ENCODE measurements around the gene PNP. TPM values are rescaled to one million over a fixed set of nuclear protein-coding genes. Genes with fewer than 3 reads are reported as not detected.

Gene PNP
- total and polyA plus RNA-seq, 2 of the 8 experiments (the other 6 are each of a cell fraction or from before 2014, with no cell fraction given) = 108 to 130 TPM

- Histone ChIP-seq H3K36me3 (ENCODE audit: control insufficient read depth in 2 of 4, insufficient read depth in 4 of 4, low read length in 3 of 4) (no peaks in the 10 kb centered on the region), H3K4ac (replicated peaks; ENCODE audit: insufficient read length, low read depth, low read length) (no peak overlapping the region), H2AFZ (ENCODE audit: low read length) (no peak overlapping the region; the same call in 1 of the 2 replicates), H3K4me3 (ENCODE audit: extremely low read depth in 1 of 4, insufficient read depth in 2 of 4, low read depth in 3 of 4, low read length in 4 of 4) (no peak overlapping the region), H2BK15ac (ENCODE audit: low read length) (no peak overlapping the region), H3K56ac (replicated peaks; ENCODE audit: insufficient read length, low read depth, low read length) (no peak overlapping the region), H3K18ac (ENCODE audit: extremely low read depth, low read length) (no peak overlapping the region), H3K27me3 (replicated peaks in 1 of 4; ENCODE audit: control insufficient read depth in 3 of 4, extremely low read depth in 1 of 4, insufficient read depth in 3 of 4, low read length in 3 of 4) (no peaks in the 10 kb centered on the region), H3K14ac (ENCODE audit: insufficient read length) (no peak overlapping the region), H3K27ac (ENCODE audit: low read depth, low read length) (no peak overlapping the region), H4K20me1 (replicated peaks in 1 of 2; ENCODE audit: control insufficient read depth in 1 of 2, insufficient read depth in 2 of 2, low read length in 2 of 2) (no peaks in the 10 kb centered on the region), H3K4me2 (ENCODE audit: insufficient read depth in 1 of 2, low read depth in 2 of 2, low read length in 2 of 2) (no peak overlapping the region), H3K79me1 (ENCODE audit: low read depth, low read length) (no peaks in the 10 kb centered on the region), H4K91ac (replicated peaks; ENCODE audit: insufficient read length, low read length) (no peak overlapping the region), H2AK5ac (ENCODE audit: low read depth, low read length) (no peak overlapping the region), H2BK120ac (replicated peaks; ENCODE audit: low read depth, low read length) (no peak overlapping the region), H3K23ac (ENCODE audit: insufficient read length) (no peak overlapping the region), H4K8ac (ENCODE audit: extremely low read depth, insufficient read depth, low read length) (no peak overlapping the region), H3K23me2 (ENCODE audit: low read depth, low read length) (peaks cover 2% of the 10 kb centered on the region; the same call in 1 of the 2 replicates), H3K4me1 (replicated peaks in 1 of 4; ENCODE audit: control insufficient read depth in 3 of 4, insufficient read depth in 4 of 4, low read length in 3 of 4) (no peaks in the 10 kb centered on the region), H2BK12ac (ENCODE audit: low read depth, low read length) (no peak overlapping the region), H4K5ac (ENCODE audit: insufficient read length, low read depth, low read length) (no peak overlapping the region), H3K9me3 (ENCODE audit: insufficient read depth in 2 of 2, low read depth in 1 of 2, low read length in 1 of 2) (no peaks in the 10 kb centered on the region), H2BK5ac (ENCODE audit: low read depth, low read length) (no peak overlapping the region), H3K9ac (replicated peaks in 1 of 4; ENCODE audit: extremely low read depth in 1 of 4, low read depth in 3 of 4, low read length in 3 of 4) (no peak overlapping the region), H3K79me2 (ENCODE audit: control insufficient read depth in 1 of 2, insufficient read depth in 2 of 2, low read length in 2 of 2) (no peaks in the 10 kb centered on the region), H2BK20ac (ENCODE audit: low read length) (no peak overlapping the region)
- FAIRE-seq (no peak), DNase-seq (ENCODE audit: low read depth in 1 of 2, low spot score in 2 of 2) (no peak)
- WGBS, 2 experiments (ENCODE audit: extremely low coverage in 1 of 2, insufficient coverage in 1 of 2, insufficient read length in 1 of 2, insufficient replicate concordance in 2 of 2, low coverage in 1 of 2, low lambda C conversion rate in 2 of 2, missing lambda C conversion rate in 1 of 2) = 70% methylated on average over 5 of the region's 5 CpGs; no CpG with 5 or more reads in 1 of the 2 experiments
- CTCF ChIA-PET (ENCODE audit: partially characterized antibody) = interaction anchor here (0.6 to 0.7 kb wide), 2 partner anchors 36 to 124 kb away, joined by 3 read pairs; no protein-coding TSS in a partner anchor
- POLR2A ChIA-PET (ENCODE audit: partially characterized antibody) = interaction anchor here (1.0 kb wide), 1 partner anchor 13 kb away, joined by 3 read pairs; no protein-coding TSS in a partner anchor
- TF ChIP-seq SP4 (IDR thresholded peaks at IDR 0.05; ENCODE audit: low read length) = no peak
- no peak for TF ChIP-seq E2F6 (IDR thresholded peaks at IDR 0.05)
- TF ChIP-seq BRCA1 (IDR thresholded peaks at IDR 0.05; ENCODE audit: low read depth, low read length) = no peak
- TF ChIP-seq ATF2 (IDR thresholded peaks at IDR 0.05; ENCODE audit: low read length) = no peak
- TF ChIP-seq TEAD4 (IDR thresholded peaks at IDR 0.05; ENCODE audit: low read depth, low read length) = no peak
- no peak for TF ChIP-seq YY1 (IDR thresholded peaks at IDR 0.05; ENCODE audit: low read depth, low read length)
- TF ChIP-seq CBX5 (IDR thresholded peaks at IDR 0.05; ENCODE audit: low read depth, low read length) = no peak
- TF ChIP-seq GTF2F1 (IDR thresholded peaks at IDR 0.05; ENCODE audit: borderline replicate concordance, low read depth, low read length) = no peak
- TF ChIP-seq TAF7 (optimal IDR thresholded peaks at IDR 0.05; ENCODE audit: borderline replicate concordance, low read depth, low read length) = no peak
- TF ChIP-seq KDM5A (IDR thresholded peaks at IDR 0.05; ENCODE audit: low read length) = no peak
Observed at GRCh38 chr14:20427231-20428009, 41.8 kb upstream of the PNP start.
